CD14-positive monocyte (primary cell): Measurements from ENCODE around the gene EYA4. TPM values are rescaled to one million over a fixed set of nuclear protein-coding genes. Genes with fewer than 3 reads are reported as not detected.

Experiments used
- DNase-seq, 3 donors: peaks; one replicate each; pipeline ENCODE4 v3.0.0-alpha.2; 2011 to 2022
- H2AFZ ChIP-seq: 2 replicates; pipeline ENCODE4 v1.6.0; 2012; ENCODE audit warnings: mild to moderate bottlenecking, low read depth, low read length, inconsistent platforms; ENCODE audit not compliant: insufficient read depth, poor library complexity, severe bottlenecking
- H3K27ac ChIP-seq, 2 donors: 1 replicate in 1 of 2; 2 replicates in 1 of 2; pipeline ENCODE4 v1.5.1; 2012 to 2013; ENCODE audit warnings: low read length in 2 of 2, control low read depth in 1 of 2, inconsistent platforms in 1 of 2, low read depth in 1 of 2, mild to moderate bottlenecking in 1 of 2
- H3K27me3 ChIP-seq, 2 donors: one replicate each; pipeline versions ENCODE4 v1.6.0 to v1.6.1; 2011 to 2013; ENCODE audit warnings: low read length in 2 of 2; ENCODE audit not compliant: control insufficient read depth in 2 of 2, insufficient read depth in 2 of 2
- H3K36me3 ChIP-seq, 2 donors: replicated peaks in 1 of 2; 1 replicate in 1 of 2; 2 replicates in 1 of 2; pipeline versions ENCODE4 v1.5.1 to v1.6.1; 2012 to 2013; ENCODE audit warnings: low read length in 2 of 2, control low read depth in 1 of 2, inconsistent platforms in 1 of 2, mild to moderate bottlenecking in 1 of 2; ENCODE audit not compliant: insufficient read depth in 2 of 2, control insufficient read depth in 1 of 2
- H3K4me1 ChIP-seq, 2 donors: 1 replicate in 1 of 2; 2 replicates in 1 of 2; pipeline versions ENCODE4 v1.5.1 to v1.6.1; 2012 to 2013; ENCODE audit warnings: low read length in 2 of 2, control low read depth in 1 of 2, inconsistent platforms in 1 of 2, mild to moderate bottlenecking in 1 of 2, moderate library complexity in 1 of 2; ENCODE audit not compliant: insufficient read depth in 2 of 2, control insufficient read depth in 1 of 2
- H3K4me2 ChIP-seq: replicated peaks from 2 replicates; pipeline ENCODE3; 2012; ENCODE audit warnings: low read length, moderate library complexity, mild to moderate bottlenecking; ENCODE audit not compliant: poor library complexity, severe bottlenecking; ENCODE audit errors: extremely low read depth
- H3K4me3 ChIP-seq, 3 experiments: fragments of 200-600 bp in 1 of 3; sonication (generic) in 1 of 3; replicated peaks in 1 of 3; 1 replicate in 2 of 3; 2 replicates in 1 of 3; pipeline ENCODE4 v1.5.1; 2011 to 2013; ENCODE audit warnings: low read length in 3 of 3, mild to moderate bottlenecking in 3 of 3, control low read depth in 2 of 3, low read depth in 2 of 3, inconsistent platforms in 1 of 3, moderate library complexity in 1 of 3
- H3K79me2 ChIP-seq: 2 replicates; pipeline ENCODE4 v1.6.0; 2012; ENCODE audit warnings: mild to moderate bottlenecking, control low read depth, inconsistent platforms, low read length, moderate library complexity; ENCODE audit not compliant: insufficient read depth
- H3K9ac ChIP-seq: 2 replicates; pipeline ENCODE4 v1.6.0; 2017; ENCODE audit warnings: low read length, mild to moderate bottlenecking; ENCODE audit not compliant: insufficient read depth, poor library complexity, severe bottlenecking
- H3K9me3 ChIP-seq, 2 donors: replicated peaks in 1 of 2; 1 replicate in 1 of 2; 2 replicates in 1 of 2; pipeline versions ENCODE4 v1.5.1 to v1.6.1; 2012 to 2013; ENCODE audit warnings: low read length in 2 of 2, control low read depth in 1 of 2; ENCODE audit not compliant: control insufficient read depth in 1 of 2, insufficient read depth in 1 of 2
- H4K20me1 ChIP-seq: 2 replicates; pipeline ENCODE4 v1.6.0; 2012; ENCODE audit warnings: mild to moderate bottlenecking, low read length, control low read depth, moderate library complexity; ENCODE audit not compliant: insufficient read depth
- H3K27ac Mint-ChIP-seq, 7 donors: one replicate each; pipeline ENCODE4 v1.8.0; 2020; ENCODE audit warnings: mild to moderate bottlenecking in 7 of 7, mixed read lengths in 7 of 7, moderate library complexity in 6 of 7, inconsistent platforms in 2 of 7
- H3K27me3 Mint-ChIP-seq, 3 donors: one replicate each; pipeline ENCODE4 v1.8.0; 2021 to 2022; ENCODE audit warnings: low read depth in 3 of 3, mild to moderate bottlenecking in 3 of 3, mixed read lengths in 3 of 3, moderate library complexity in 3 of 3, inconsistent platforms in 1 of 3
- H3K36me3 Mint-ChIP-seq, 2 donors: one replicate each; pipeline ENCODE4 v1.8.0; 2020; ENCODE audit warnings: mixed read lengths in 2 of 2, inconsistent platforms in 1 of 2, mild to moderate bottlenecking in 1 of 2
- H3K4me1 Mint-ChIP-seq: one replicate; pipeline ENCODE4 v1.8.0; 2020; ENCODE audit warnings: mild to moderate bottlenecking, mixed read lengths
- H3K4me3 Mint-ChIP-seq, 2 donors: one replicate each; pipeline ENCODE4 v1.8.0; 2020; ENCODE audit warnings: mild to moderate bottlenecking in 2 of 2, mixed read lengths in 2 of 2, moderate library complexity in 1 of 2
- H3K9me3 Mint-ChIP-seq, 7 donors: one replicate each; pipeline ENCODE4 v1.8.0; 2020 to 2022; ENCODE audit warnings: mixed read lengths in 7 of 7, mild to moderate bottlenecking in 6 of 7, moderate library complexity in 6 of 7, inconsistent platforms in 2 of 7
- WGBS: methylation state at CpG from one replicate; pipeline ENCODE4 v1.1.5; 2013; ENCODE audit warnings: missing lambda C conversion rate; ENCODE audit not compliant: insufficient coverage; 5-methylcytosine and 5-hydroxymethylcytosine counted together
- intact Hi-C, 2 donors: fragments of 100-400 bp; cut with micrococcal nuclease; formaldehyde crosslinking; loops; one replicate each; pipeline versions ENCODE4 v1.15.0 to v1.15.1; 2023
- polyA plus RNA-seq, 3 donors: library from polyadenylated mRNA; depleted of rRNA in 1 of 3; unstranded in 2 of 3; stranded (reverse) in 1 of 3; fragments of 300-500 nt in 2 of 3; fragments of >200 nt in 1 of 3; fragmentation: Illumina TruSeq in 2 of 3; gene quantifications; 1 replicate in 2 of 3; 2 replicates in 1 of 3; pipeline ENCODE4 v1.2.3, GENCODE V29; 2012 to 2021
- TF ChIP-seq, protein P1 (sequence below): fragments of 200-600 bp; IDR thresholded peaks from one replicate; pipeline ENCODE4 v1.8.0; 2022; ENCODE audit warnings: antibody characterized with exemption, mild to moderate bottlenecking

The EYA4 gene
- polyA plus RNA-seq, 3 donors = not detected

DNA sequence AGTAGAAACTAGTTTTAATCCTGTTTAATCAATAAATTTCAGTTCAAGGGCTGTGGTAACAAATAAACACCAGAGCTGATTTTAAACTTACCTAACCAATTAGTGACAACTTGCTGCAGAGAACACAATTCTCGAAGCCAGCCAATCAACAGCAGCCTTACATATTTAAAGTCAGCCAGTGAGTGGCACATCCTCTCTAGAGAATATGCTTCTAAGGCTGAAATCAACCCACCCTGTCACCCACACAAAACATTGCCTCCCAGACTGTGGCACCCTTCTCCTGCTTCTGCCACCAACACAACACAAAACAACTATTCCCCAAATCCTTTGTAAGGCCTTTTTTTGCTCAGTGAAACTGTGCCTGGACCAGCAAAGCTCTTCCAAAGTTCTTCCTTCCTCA, 306.0 kb downstream of the EYA4 start:
- Histone ChIP-seq H3K9me3 (no peaks in the 10 kb centered on the region), H3K9ac (no peak overlapping the region), H4K20me1 (no peaks in the 10 kb centered on the region), H2AFZ (no peak overlapping the region), H3K4me3 (no peak overlapping the region), H3K4me1 (no peaks in the 10 kb centered on the region), H3K27ac (no peak overlapping the region), H3K79me2 (no peaks in the 10 kb centered on the region), H3K4me2 (no peak overlapping the region), H3K27me3 (no peaks in the 10 kb centered on the region), H3K36me3 (no peaks in the 10 kb centered on the region)
- no peak overlapping the region for H3K4me3 Mint-ChIP-seq
- DNase-seq = no peak
- H3K27me3 Mint-ChIP-seq = peaks cover 0 to 2% (median 1%) of the 10 kb centered on the region in 3 donors
- H3K4me1 Mint-ChIP-seq = no peaks in the 10 kb centered on the region
- TF ChIP-seq, protein P1, sequence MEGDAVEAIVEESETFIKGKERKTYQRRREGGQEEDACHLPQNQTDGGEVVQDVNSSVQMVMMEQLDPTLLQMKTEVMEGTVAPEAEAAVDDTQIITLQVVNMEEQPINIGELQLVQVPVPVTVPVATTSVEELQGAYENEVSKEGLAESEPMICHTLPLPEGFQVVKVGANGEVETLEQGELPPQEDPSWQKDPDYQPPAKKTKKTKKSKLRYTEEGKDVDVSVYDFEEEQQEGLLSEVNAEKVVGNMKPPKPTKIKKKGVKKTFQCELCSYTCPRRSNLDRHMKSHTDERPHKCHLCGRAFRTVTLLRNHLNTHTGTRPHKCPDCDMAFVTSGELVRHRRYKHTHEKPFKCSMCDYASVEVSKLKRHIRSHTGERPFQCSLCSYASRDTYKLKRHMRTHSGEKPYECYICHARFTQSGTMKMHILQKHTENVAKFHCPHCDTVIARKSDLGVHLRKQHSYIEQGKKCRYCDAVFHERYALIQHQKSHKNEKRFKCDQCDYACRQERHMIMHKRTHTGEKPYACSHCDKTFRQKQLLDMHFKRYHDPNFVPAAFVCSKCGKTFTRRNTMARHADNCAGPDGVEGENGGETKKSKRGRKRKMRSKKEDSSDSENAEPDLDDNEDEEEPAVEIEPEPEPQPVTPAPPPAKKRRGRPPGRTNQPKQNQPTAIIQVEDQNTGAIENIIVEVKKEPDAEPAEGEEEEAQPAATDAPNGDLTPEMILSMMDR = no peak
- no peaks in the 10 kb centered on the region for H3K9me3 Mint-ChIP-seq
- H3K36me3 Mint-ChIP-seq = no peaks in the 10 kb centered on the region
- 100% methylated on average over 1 of the region's 1 CpG for WGBS
- intact Hi-C loops = no loop called here
- no peak overlapping the region for H3K27ac Mint-ChIP-seq

DNA sequence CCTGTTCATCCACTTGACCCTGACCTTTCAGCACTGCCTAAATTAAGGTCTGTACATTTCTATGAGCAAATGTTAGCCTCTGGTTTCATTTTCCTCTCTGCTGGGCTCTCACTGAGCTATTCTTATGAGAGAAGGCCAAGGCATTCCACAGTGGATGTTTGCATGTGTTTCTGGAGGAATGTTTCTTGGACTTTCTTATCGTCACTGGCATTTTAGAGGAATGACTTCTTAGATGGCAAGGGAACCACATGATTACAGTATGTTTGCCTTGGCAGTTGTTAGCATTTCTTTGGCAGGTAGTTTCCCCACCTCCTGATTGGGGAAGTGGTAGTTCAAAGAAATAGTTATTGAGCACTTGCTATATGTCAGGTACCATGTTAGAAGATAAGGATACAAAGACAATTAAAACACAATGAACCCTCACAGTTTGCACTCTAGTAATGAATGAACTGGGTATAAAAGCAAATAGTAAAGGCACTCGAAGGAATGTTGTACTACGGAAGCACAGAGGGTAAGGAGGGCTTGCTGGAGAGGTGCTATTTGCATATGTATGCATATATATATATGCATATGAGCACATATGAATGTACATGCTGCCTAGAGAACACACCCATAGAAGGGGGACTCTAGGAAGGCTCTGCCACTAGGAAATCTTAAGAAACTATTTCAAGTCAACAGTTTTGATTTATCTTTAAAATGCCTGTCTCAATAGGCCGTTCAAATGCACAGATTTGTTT, 307.4 kb downstream of the EYA4 start:
- DNase-seq = no peak
- H3K4me3 Mint-ChIP-seq = no peak overlapping the region
- Histone ChIP-seq H3K27ac (no peak overlapping the region), H3K4me2 (no peak overlapping the region), H4K20me1 (no peaks in the 10 kb centered on the region), H3K4me3 (no peak overlapping the region), H3K9me3 (no peaks in the 10 kb centered on the region), H3K4me1 (no peaks in the 10 kb centered on the region), H3K9ac (no peak overlapping the region), H3K79me2 (no peaks in the 10 kb centered on the region), H3K36me3 (no peaks in the 10 kb centered on the region), H2AFZ (no peak overlapping the region), H3K27me3 (no peaks in the 10 kb centered on the region)
- WGBS = no CpG with 5 or more reads among the region's 4 CpGs
- H3K36me3 Mint-ChIP-seq = no peaks in the 10 kb centered on the region
- H3K9me3 Mint-ChIP-seq = no peaks in the 10 kb centered on the region
- intact Hi-C loops = no loop called here
- peaks cover 0 to 2% (median 1%) of the 10 kb centered on the region in 3 donors for H3K27me3 Mint-ChIP-seq
- no peak overlapping the region for H3K27ac Mint-ChIP-seq
- TF ChIP-seq, protein P1 = no peak
- H3K4me1 Mint-ChIP-seq = no peaks in the 10 kb centered on the region
